Measurements from ENCODE around the gene MICOS13. TPM values are rescaled to one million over a fixed set of nuclear protein-coding genes. Genes with fewer than 3 reads are reported as not detected.
A peak's percentile ranks its signal among the peaks of the same experiment; 100 is the strongest.
"Not testable (repeated sequence)": the region's sequence is repeated elsewhere in the genome, so short reads cannot be mapped to it uniquely, and the experiment has no call there.

MICOS13 gene
- total RNA-seq (2014; rRNA removed; shearing (Covaris generic)): 49.6 and 81.0 TPM in 2 replicates

- peak; percentile 98 for DNase-seq (ENCODE audit: low spot score)
These were observed at the start of gene MICOS13, which contains the start of gene HSD11B1L for GRCh38 chr19:5680437-5681368. MICOS13 (minus strand) TSS chr19:5680516; CDS start chr19:5680486, 30 bp downstream. HSD11B1L (plus strand) TSS chr19:5681027; CDS start chr19:5684833, 3,806 bp downstream.

- DNase-seq (ENCODE audit: low spot score): no peak
These were observed 47.2 kb upstream of the MICOS13 start for GRCh38 chr19:5727453-5728050.

GRCh38 chr19:5719961-5720790 lies 39.9 kb upstream of the MICOS13 start, which contains the start of the genes CATSPERD and LONP1:
CATSPERD (plus strand) TSS chr19:5720637; CDS start chr19:5720738, 101 bp downstream.
LONP1 (minus strand) TSS chr19:5720146; CDS start chr19:5720132, 14 bp downstream.
- peak; percentile 99 for DNase-seq (ENCODE audit: low spot score)

- DNase-seq (ENCODE audit: low spot score): no peak
These were observed 39.1 kb upstream of the MICOS13 start for GRCh38 chr19:5719274-5719960.

- DNase-seq (ENCODE audit: low spot score): peak; percentile 74
These were observed 38.4 kb upstream of the MICOS13 start for GRCh38 chr19:5718579-5719273.

GRCh38 chr19:5718037-5718578 lies 37.8 kb upstream of the MICOS13 start:
- DNase-seq (ENCODE audit: low spot score): peak; percentile 35

- DNase-seq (ENCODE audit: low spot score): no peak
These were observed 37.1 kb upstream of the MICOS13 start for GRCh38 chr19:5717215-5717935.

GRCh38 chr19:5714816-5715215 lies 34.5 kb upstream of the MICOS13 start:
- DNase-seq (ENCODE audit: low spot score): no peak

- no peak for DNase-seq (ENCODE audit: low spot score)
These were observed 32.9 kb upstream of the MICOS13 start for GRCh38 chr19:5713228-5713627.

- DNase-seq (ENCODE audit: low spot score): no peak
These were observed 31.4 kb upstream of the MICOS13 start for GRCh38 chr19:5711713-5712161.

- DNase-seq (ENCODE audit: low spot score): no peak
These were observed 30.7 kb upstream of the MICOS13 start for GRCh38 chr19:5711025-5711424.

GRCh38 chr19:5707576-5708575 lies 27.6 kb upstream of the MICOS13 start:
- no peak for DNase-seq (ENCODE audit: low spot score)

- DNase-seq (ENCODE audit: low spot score): no peak
These were observed 26.7 kb upstream of the MICOS13 start for GRCh38 chr19:5706876-5707573.

- DNase-seq (ENCODE audit: low spot score): no peak
These were observed 25.2 kb upstream of the MICOS13 start for GRCh38 chr19:5705552-5705951.

- no peak for DNase-seq (ENCODE audit: low spot score)
These were observed 23.8 kb upstream of the MICOS13 start for GRCh38 chr19:5703819-5704818.

- not testable (repeated sequence) for DNase-seq (ENCODE audit: low spot score)
These were observed 21.7 kb upstream of the MICOS13 start for GRCh38 chr19:5702053-5702410.
